ENCODE results near the gene CTSE. TPM values are rescaled to one million over a fixed set of nuclear protein-coding genes. Genes with fewer than 3 reads are reported as not detected.

Gene CTSE
- total RNA-seq, 2 experiments from 2014 or later, result not detected

DNA sequence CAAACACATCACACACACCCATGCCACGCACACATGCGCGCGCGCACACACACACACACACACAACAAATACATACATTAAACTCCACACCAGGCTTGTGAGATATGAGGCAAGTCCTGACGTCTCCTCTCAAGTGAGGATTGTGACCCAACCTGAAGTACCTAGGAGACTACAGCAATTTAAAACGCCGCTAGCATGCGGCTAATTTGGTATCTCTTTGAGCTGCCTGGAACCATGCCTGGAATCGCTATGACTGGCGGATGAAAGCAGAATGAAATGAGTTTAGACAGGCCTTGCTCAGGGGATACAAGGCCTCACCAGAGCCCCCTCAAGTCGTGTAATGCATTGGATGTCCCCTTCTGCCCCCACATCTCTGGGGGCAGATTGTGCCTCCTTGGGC lies 18.9 kb downstream of the CTSE start:
- intact Hi-C loops (cut with DNase I, micrococcal nuclease), result no loop called here
- Mint-ChIP-seq H3K36me3 (ENCODE audit: low read depth) (no peaks in the 10 kb centered on the region), H3K9me3 (no peaks in the 10 kb centered on the region), H3K27me3 (peaks cover 7% of the 10 kb centered on the region), H3K4me3 (no peak overlapping the region), H3K4me1 (ENCODE audit: low read depth) (no peaks in the 10 kb centered on the region), H3K27ac (no peak overlapping the region)
- ATAC-seq (ENCODE audit: poor library complexity) (no peak), DNase-seq (no peak)
- no peaks in the 10 kb centered on the region for H3K27me3 ChIP-seq (ENCODE audit: control insufficient read depth in 1 of 2, insufficient read depth in 2 of 2, low read length in 2 of 2)
- ChIA-PET CTCF (no interaction called here), POLR2A (no interaction called here)
- H3K4me1 ChIP-seq (ENCODE audit: insufficient read depth, low read length), result no peaks in the 10 kb centered on the region
- H3K4me3 ChIP-seq (ENCODE audit: low read length), result no peak overlapping the region
- no peaks in the 10 kb centered on the region for H3K9me3 ChIP-seq (ENCODE audit: control insufficient read depth in 1 of 2, insufficient read depth in 1 of 2, low read length in 2 of 2)
- no peak overlapping the region for H3K27ac ChIP-seq (ENCODE audit: low read depth in 1 of 2, low read length in 2 of 2)
- TF ChIP-seq, protein P1, sequence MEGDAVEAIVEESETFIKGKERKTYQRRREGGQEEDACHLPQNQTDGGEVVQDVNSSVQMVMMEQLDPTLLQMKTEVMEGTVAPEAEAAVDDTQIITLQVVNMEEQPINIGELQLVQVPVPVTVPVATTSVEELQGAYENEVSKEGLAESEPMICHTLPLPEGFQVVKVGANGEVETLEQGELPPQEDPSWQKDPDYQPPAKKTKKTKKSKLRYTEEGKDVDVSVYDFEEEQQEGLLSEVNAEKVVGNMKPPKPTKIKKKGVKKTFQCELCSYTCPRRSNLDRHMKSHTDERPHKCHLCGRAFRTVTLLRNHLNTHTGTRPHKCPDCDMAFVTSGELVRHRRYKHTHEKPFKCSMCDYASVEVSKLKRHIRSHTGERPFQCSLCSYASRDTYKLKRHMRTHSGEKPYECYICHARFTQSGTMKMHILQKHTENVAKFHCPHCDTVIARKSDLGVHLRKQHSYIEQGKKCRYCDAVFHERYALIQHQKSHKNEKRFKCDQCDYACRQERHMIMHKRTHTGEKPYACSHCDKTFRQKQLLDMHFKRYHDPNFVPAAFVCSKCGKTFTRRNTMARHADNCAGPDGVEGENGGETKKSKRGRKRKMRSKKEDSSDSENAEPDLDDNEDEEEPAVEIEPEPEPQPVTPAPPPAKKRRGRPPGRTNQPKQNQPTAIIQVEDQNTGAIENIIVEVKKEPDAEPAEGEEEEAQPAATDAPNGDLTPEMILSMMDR (IDR thresholded peaks at IDR 0.05), result no peak
- no peaks in the 10 kb centered on the region for H3K36me3 ChIP-seq (ENCODE audit: insufficient read depth, low read length)

DNA sequence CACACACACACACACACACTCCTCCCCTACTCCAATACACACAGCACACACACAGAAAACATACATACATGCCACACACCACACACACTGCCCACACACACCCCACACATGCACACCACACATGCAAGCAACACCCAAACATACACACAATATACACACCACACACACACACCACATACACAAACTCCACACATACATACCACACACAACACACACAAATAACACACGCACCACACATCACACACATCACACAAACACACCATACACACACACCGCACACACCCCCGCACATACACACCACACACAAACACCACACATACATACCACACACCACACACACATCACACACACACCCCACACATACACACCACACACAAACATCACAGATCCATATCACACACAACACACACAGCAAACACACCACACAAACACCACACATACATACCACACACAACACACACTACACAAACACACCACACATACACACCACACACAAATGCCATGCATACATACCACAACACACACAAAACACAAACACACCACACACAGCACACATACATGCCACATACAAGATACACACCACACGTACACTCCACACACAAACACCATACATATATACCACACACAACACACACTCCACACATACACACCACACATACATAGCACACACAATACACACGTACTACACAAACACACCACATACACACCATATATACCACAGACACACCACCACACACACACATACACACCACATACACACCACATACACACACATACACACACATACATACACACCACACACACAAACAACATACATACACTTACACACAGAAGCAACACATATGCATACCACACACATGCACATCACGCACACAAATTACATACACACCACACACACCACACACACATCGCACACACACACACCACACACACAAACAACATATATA lies 19.6 kb downstream of the CTSE start:
- Mint-ChIP-seq H3K4me3 (no peak overlapping the region), H3K27ac (no peak overlapping the region), H3K9me3 (no peaks in the 10 kb centered on the region), H3K27me3 (peaks cover 7% of the 10 kb centered on the region), H3K36me3 (ENCODE audit: low read depth) (no peaks in the 10 kb centered on the region), H3K4me1 (ENCODE audit: low read depth) (no peaks in the 10 kb centered on the region)
- no peak for DNase-seq
- POLR2A ChIA-PET, result no interaction called here
- intact Hi-C loops (cut with DNase I, micrococcal nuclease), result no loop called here
- H3K4me3 ChIP-seq (ENCODE audit: low read length), result no peak overlapping the region
- no peaks in the 10 kb centered on the region for H3K4me1 ChIP-seq (ENCODE audit: insufficient read depth, low read length)
- H3K27me3 ChIP-seq (ENCODE audit: control insufficient read depth in 1 of 2, insufficient read depth in 2 of 2, low read length in 2 of 2), result no peaks in the 10 kb centered on the region
- TF ChIP-seq, protein P1 (IDR thresholded peaks at IDR 0.05), result no peak
- no peak overlapping the region for H3K27ac ChIP-seq (ENCODE audit: low read depth in 1 of 2, low read length in 2 of 2)
- H3K9me3 ChIP-seq (ENCODE audit: control insufficient read depth in 1 of 2, insufficient read depth in 1 of 2, low read length in 2 of 2), result no peaks in the 10 kb centered on the region
- CTCF ChIA-PET, result no interaction called here
- no peak for ATAC-seq (ENCODE audit: poor library complexity)
- no peaks in the 10 kb centered on the region for H3K36me3 ChIP-seq (ENCODE audit: insufficient read depth, low read length)

DNA sequence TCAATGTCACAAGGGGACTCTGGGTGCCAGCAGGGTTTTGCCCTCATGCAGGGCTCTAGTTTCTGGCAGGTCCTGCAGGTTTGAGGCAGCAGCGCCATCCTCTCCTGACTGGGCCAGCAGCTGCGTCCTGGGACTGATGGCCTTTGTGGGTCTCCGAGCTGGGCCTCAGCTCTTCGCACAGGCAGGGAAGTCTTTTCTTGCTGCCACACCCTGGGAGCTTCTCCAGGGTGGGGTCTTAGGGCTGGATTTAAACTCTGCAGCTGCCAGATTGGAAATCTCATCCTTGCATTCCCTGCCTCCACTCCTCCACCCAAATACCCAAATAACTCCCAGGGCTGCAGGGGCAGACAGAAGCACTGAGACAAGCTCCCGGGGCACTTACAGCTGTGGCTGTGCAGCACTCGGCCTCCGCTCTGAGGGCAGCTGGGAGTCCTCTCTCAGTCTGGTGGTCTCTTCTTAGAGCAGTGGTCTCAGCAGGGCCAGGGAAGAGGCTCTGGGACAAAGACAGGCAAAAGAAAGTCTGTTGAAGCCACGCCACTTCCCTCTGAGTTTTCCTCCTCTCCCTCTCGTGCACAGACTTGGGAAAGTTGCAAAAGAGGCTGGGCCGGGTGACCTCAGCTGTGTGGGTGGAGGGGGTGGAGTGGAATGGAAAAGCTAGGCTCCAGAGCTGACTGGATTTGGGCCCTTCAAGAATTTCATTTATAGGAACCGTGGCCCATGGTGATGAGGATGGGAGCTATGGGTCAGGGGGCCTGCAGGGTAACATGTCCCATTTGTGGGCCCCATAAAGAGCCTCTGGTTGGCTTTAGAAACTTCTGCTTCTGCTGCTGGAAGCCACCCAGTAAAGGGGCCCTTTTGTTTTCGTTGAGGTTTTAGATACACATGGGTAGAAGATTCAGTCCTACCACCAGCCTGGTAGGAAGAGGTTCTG lies 20.6 kb downstream of the CTSE start, which contains the start of gene RAB7B:
Gene RAB7B (minus strand): TSS at position 525 of the 931 bp plus-strand sequence. CDS start 9,260 bp downstream, outside the sequence.
- no peaks in the 10 kb centered on the region for H3K9me3 ChIP-seq (ENCODE audit: control insufficient read depth in 1 of 2, insufficient read depth in 1 of 2, low read length in 2 of 2)
- H3K27ac ChIP-seq (ENCODE audit: low read depth in 1 of 2, low read length in 2 of 2), result no peak within 1 kb of the TSS
- H3K36me3 ChIP-seq (ENCODE audit: insufficient read depth, low read length), result no peaks in the 10 kb centered on the region
- no peak within 1 kb of the TSS for H3K27ac Mint-ChIP-seq
- no peak for ATAC-seq (ENCODE audit: poor library complexity)
- no peaks in the 10 kb centered on the region for H3K27me3 ChIP-seq (ENCODE audit: control insufficient read depth in 1 of 2, insufficient read depth in 2 of 2, low read length in 2 of 2)
- H3K27me3 Mint-ChIP-seq, result peaks cover 7% of the 10 kb centered on the region
- TF ChIP-seq, protein P1 (IDR thresholded peaks at IDR 0.05), result no peak
- peak in 2 of 14 experiments; percentile 32 to 47 for DNase-seq
- intact Hi-C loops (cut with DNase I, micrococcal nuclease), result no loop called here
- no peaks in the 10 kb centered on the region for H3K4me1 Mint-ChIP-seq (ENCODE audit: low read depth)
- H3K4me3 ChIP-seq (ENCODE audit: low read length), result no peak within 1 kb of the TSS
- CTCF ChIA-PET, result interaction anchor here (0.9 kb wide), 1 partner anchor 84 kb away, joined by 3 read pairs; no protein-coding TSS in a partner anchor
- no peak within 1 kb of the TSS for H3K4me3 Mint-ChIP-seq
- no peaks in the 10 kb centered on the region for H3K9me3 Mint-ChIP-seq
- POLR2A ChIA-PET, result no interaction called here
- H3K36me3 Mint-ChIP-seq (ENCODE audit: low read depth), result no peaks in the 10 kb centered on the region
- no peaks in the 10 kb centered on the region for H3K4me1 ChIP-seq (ENCODE audit: insufficient read depth, low read length)
